AG09319 (cell line): ENCODE results near the gene COX19.

Experiments
- DNase-seq: peaks from one replicate; pipeline ENCODE4 v3.0.0-alpha.2; 2010; ENCODE audit warnings: low read depth; ENCODE audit errors: extremely low read depth
- TF ChIP-seq, protein P1 (sequence below): IDR thresholded peaks from 2 replicates; pipeline ENCODE4 v1.5.1; 2011; ENCODE audit warnings: low read depth, mild to moderate bottlenecking, inconsistent platforms, low read length, moderate library complexity

COX19 gene

DNA sequence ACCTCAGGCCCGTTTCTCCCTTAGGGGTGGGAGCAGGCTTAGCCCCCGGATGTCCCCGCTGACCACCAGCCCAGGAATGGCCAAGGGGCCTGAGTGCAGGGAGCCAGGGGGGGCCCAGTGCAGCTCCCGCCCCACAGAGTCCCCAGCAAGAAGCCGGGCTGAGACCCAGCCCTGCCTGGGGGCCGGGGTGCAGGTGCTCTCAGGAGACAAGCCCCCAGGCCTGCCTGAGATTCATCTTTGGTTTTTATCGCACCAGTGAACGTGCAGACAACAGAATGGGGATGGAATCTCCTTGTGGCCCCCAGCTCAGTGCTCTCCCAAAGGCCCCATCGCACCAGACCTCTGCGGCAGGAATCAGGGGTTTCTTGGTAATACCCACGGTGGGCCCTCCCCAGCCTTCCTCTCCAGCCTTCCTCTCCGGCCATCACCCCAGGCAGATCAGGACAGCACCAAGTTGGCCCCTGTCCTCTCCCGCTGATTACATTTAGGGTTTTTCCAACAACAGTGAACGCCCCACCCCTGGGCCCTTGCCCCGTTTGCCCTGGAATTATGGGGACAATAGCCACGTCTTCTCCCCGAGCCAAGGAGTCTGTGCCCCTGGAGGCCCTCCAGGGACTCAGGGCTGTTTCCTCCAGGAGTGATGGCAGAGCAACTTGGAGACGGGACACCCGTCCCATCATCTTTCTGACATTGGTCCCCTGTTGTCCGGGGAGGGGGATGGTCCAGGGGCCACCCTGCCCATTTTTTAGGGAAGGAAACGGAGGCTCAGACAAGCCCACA is 43.3 kb downstream of the COX19 start:
- no peak for DNase-seq
- TF ChIP-seq, protein P1, sequence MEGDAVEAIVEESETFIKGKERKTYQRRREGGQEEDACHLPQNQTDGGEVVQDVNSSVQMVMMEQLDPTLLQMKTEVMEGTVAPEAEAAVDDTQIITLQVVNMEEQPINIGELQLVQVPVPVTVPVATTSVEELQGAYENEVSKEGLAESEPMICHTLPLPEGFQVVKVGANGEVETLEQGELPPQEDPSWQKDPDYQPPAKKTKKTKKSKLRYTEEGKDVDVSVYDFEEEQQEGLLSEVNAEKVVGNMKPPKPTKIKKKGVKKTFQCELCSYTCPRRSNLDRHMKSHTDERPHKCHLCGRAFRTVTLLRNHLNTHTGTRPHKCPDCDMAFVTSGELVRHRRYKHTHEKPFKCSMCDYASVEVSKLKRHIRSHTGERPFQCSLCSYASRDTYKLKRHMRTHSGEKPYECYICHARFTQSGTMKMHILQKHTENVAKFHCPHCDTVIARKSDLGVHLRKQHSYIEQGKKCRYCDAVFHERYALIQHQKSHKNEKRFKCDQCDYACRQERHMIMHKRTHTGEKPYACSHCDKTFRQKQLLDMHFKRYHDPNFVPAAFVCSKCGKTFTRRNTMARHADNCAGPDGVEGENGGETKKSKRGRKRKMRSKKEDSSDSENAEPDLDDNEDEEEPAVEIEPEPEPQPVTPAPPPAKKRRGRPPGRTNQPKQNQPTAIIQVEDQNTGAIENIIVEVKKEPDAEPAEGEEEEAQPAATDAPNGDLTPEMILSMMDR = no peak

DNA sequence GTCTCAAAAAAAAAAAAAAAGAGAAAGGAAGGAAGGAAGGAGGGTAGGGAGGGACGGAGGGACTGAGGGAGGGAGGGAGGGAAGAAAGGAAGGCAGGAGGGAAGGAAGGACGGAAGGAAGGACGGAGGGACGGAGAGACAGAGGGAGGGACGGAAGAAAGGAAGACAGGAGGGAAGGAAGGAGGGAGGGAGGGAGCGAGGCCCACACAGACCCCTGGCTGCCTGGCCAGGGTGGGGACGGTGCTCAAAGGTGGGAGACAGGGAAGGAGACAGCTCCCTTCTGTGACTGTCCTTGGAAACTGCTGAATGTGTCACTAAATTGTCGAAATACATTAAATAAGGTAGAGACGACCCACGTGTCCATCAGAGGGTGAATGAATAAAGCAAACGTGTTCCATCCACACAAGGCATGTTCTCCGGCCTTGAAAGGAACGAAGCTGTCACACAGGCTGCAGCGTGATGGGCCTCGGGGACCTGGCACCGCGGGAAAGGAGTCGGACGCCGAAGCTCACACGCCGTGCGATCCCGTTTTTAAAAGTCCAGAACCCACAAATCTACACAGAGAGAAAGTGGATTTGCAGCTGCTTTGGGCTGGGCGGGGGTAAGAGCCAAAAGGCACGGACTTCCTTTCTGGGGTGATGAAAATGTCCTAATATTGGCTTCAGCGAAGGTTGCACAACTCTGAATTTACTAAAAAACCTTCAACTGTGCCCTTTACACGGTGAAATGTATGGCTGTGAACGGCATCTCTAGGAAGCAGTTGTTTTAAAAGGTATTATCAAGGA is 44.2 kb downstream of the COX19 start:
- DNase-seq = no peak
- TF ChIP-seq, protein P1 = no peak

DNA sequence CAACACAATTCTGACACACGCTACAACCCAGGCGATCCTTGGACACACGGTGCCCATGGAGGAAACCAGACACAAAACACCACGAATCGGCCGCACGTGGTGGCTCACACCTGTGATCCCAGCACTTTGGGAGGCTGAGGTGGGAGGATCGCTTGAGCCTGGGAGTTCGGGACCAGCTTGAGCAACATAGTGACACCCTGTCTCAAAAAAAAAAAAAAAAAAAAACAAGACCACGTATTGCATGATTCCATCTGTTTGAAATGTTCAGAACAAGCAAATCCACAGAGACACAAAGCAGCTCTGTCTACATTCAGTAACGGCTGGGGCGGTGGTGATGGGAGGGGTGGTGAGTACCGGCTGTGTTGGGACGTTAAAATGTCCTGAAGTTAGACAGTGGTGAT is 46.0 kb downstream of the COX19 start:
- TF ChIP-seq, protein P1 = no peak
- no peak for DNase-seq

DNA sequence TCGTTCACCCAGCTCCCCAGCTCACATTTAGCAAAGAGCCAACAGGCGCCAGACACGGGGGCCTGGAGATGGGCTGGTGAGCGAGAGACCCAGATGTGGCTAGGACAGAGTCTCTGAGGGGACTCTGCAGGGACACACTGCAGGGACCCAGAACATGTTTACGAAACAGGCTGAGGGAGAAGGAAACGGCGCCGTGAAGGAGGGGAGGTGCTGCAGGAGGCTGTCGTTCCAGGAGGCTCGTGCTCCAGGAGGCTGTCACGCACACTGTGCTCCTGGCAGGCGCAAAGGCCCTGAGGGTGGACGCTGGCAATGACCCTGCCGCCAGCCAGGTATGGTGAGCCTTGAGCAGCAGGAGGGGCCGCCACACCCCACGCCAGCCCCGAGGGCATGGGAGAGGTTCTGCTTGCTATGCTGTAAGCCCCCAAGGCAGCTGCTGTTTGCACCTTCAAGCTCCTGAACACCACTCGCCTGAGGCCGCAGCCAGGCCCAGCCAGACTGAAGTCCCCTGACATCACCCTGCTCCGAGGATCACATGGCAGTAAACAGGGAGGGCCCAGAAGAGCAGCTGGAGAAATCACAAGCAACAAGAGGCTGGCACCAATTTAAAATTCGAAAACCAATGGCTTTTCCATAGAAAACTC is 48.2 kb downstream of the COX19 start:
- TF ChIP-seq, protein P1 = no peak
- DNase-seq = no peak

DNA sequence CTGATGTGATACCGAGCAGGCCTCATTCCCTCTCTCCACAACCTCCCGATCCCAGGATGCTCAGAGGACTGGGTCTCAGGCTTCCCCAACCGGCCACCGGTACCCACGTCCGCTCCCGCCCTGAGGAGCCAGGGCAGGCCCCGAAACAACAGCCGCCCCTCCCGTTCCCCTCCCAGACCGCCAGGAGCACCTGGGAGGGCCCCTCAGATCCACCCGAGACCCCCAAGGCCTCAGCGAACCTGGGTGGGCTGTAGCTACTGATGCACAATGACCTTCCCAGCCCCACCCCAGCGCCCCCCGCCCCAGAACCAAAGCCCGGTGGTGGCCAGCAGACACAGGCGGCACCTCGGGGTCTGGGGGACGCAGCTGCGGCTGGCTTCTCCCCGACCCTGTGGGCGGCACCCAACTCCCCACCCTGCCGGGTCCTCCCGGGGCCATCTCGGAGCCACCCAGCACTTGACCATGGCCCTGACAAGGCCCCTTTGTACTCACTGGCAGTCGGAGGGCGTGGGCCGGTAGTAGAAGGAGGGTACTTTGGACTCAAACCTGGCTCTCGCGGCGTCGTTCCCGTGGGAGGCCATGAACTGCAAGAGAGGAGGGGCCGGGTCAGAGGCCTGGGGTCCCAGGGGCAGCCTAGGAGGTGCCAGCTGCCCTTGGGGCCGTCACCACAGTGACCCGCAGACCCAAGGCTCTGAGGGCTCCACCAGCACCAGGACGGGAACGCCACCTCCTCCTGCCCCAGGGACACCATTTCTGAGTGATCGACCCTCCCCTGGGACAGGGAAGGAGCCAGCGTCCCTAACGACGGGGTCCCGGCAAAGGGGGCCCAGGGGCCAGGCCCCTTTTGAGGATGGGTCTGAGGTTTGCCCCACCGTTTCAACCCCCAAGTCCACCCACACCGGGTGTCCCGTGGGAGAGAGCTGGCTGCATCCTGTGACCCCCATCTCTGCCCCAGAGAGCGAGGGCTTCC is 49.0 kb downstream of the COX19 start:
- DNase-seq = no peak
- TF ChIP-seq, protein P1 = no peak

DNA sequence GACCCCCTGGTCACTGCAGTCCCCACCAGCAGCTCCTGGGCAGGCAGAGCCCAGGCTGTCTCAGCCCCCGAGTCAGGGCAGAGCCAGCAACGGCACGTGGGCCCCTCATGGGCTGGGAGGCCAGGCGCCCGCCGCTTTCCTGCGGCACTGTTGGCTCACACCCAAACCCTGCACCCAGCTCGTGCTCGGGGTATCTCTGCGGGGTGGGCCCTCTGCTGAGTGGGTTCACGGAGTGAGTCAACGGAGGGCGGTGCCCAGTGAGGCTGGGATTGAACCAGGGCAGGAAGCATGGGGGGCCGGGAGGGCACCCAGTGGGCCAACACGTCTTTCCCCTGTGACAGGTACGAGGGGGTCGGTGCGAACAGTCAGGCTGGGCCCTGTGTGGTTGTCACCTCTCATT is 49.7 kb downstream of the COX19 start:
- no peak for DNase-seq
- TF ChIP-seq, protein P1 = no peak
